Astrocyte (in vitro differentiated cells and primary cell): ENCODE results near the gene CSRP2.

Experiments
- CTCF ChIP-seq: IDR thresholded peaks from 2 replicates; pipeline ENCODE4 v1.5.1; 2011; ENCODE audit warnings: low read depth, mild to moderate bottlenecking, inconsistent platforms, low read length, moderate library complexity; ENCODE audit not compliant: insufficient read depth
- EZH2 ChIP-seq: IDR thresholded peaks from 2 replicates; pipeline ENCODE4 v1.6.1; 2012; ENCODE audit warnings: mild to moderate bottlenecking, low read length, inconsistent platforms; ENCODE audit not compliant: insufficient read depth

GRCh38 chr12:76813265-76813664, 65.6 kb downstream of the CSRP2 start:
- TF ChIP-seq CTCF: no peak
- no peak for TF ChIP-seq EZH2
